ENCODE data around the gene CARMIL1.

DNA sequence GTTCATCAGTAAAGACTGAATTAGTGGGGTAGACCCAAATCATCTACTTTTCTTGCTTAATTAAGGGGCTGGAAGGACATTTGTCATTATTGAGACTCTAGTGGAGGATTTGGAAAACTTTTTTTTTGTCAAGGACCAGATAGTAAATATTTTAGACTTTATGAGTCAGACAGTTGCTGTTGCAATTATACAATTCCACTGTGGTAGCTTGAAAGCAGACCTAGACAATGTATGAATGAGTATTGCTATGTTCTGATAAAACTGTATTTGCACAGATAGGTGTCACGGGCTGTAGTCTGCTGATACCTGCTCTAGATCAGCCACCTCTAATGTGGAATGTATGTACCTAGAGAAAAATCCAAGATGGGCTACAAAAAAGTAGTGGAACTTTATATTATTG, 175.0 kb downstream of the CARMIL1 start:
- TF ChIP-seq, protein P1, sequence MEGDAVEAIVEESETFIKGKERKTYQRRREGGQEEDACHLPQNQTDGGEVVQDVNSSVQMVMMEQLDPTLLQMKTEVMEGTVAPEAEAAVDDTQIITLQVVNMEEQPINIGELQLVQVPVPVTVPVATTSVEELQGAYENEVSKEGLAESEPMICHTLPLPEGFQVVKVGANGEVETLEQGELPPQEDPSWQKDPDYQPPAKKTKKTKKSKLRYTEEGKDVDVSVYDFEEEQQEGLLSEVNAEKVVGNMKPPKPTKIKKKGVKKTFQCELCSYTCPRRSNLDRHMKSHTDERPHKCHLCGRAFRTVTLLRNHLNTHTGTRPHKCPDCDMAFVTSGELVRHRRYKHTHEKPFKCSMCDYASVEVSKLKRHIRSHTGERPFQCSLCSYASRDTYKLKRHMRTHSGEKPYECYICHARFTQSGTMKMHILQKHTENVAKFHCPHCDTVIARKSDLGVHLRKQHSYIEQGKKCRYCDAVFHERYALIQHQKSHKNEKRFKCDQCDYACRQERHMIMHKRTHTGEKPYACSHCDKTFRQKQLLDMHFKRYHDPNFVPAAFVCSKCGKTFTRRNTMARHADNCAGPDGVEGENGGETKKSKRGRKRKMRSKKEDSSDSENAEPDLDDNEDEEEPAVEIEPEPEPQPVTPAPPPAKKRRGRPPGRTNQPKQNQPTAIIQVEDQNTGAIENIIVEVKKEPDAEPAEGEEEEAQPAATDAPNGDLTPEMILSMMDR (IDR thresholded peaks at IDR 0.05): no peak
- TF ChIP-seq POLR2A (IDR thresholded peaks at IDR 0.05) (no peak), POLR2AphosphoS5 (IDR thresholded peaks at IDR 0.05; ENCODE audit: insufficient read depth in 1 of 2, low read depth in 1 of 2) (no peak)
